Measurements from ENCODE around the gene JAZF1. TPM values are rescaled to one million over a fixed set of nuclear protein-coding genes. Genes with fewer than 3 reads are reported as not detected.

Gene JAZF1
- total RNA-seq, 1 experiment from 2014 or later, result 3.4 TPM

- Histone ChIP-seq H3K4me1 (ENCODE audit: control insufficient read depth in 1 of 2, insufficient read depth in 2 of 2, low read length in 2 of 2) (peaks cover 4 to 14% of the 10 kb centered on the region in 2 experiments; a peak in 3 of 4 replicates), H3K79me2 (ENCODE audit: insufficient read depth, low read length) (no peaks in the 10 kb centered on the region), H3K4me2 (ENCODE audit: low read length) (no peak overlapping the region), H3K36me3 (ENCODE audit: control insufficient read depth in 1 of 2, insufficient read depth in 2 of 2, low read length in 2 of 2) (no peaks in the 10 kb centered on the region), H3K4me3 (replicated peaks in 1 of 2; ENCODE audit: low read depth in 1 of 2, low read length in 2 of 2) (no peak overlapping the region), H3K9me3 (ENCODE audit: control insufficient read depth in 1 of 2, insufficient read depth in 1 of 2, low read depth in 1 of 2, low read length in 2 of 2) (no peaks in the 10 kb centered on the region), H4K20me1 (ENCODE audit: insufficient read depth) (no peaks in the 10 kb centered on the region), H3K9ac (ENCODE audit: low read length) (no peak overlapping the region), H3K9me2 (ENCODE audit: insufficient read depth) (no peaks in the 10 kb centered on the region), H3K27ac (ENCODE audit: low read depth, low read length) (no peak overlapping the region), H3K27me3 (ENCODE audit: insufficient read depth, low read length) (no peaks in the 10 kb centered on the region), H2AFZ (ENCODE audit: low read depth, low read length, poor library complexity, severe bottlenecking) (no peak overlapping the region)
- no TSS peak for BruUV-seq (replicated peaks)
- TF ChIP-seq MAX (IDR thresholded peaks at IDR 0.05), result no peak
- no peak for TF ChIP-seq EZH2 (IDR thresholded peaks at IDR 0.05)
- no peak for TF ChIP-seq SP1 (IDR thresholded peaks at IDR 0.05; ENCODE audit: low read depth)
- no peak for TF ChIP-seq POLR2AphosphoS5 (IDR thresholded peaks at IDR 0.05; ENCODE audit: low read depth, low read length)
- no peak for TF ChIP-seq JUND (IDR thresholded peaks at IDR 0.05)
- no peak for TF ChIP-seq REST (IDR thresholded peaks at IDR 0.05; ENCODE audit: low read depth)
- TF ChIP-seq EZH2phosphoT487 (IDR thresholded peaks at IDR 0.05; ENCODE audit: borderline replicate concordance), result no peak
- TF ChIP-seq POLR2A (IDR thresholded peaks at IDR 0.05; ENCODE audit: borderline replicate concordance, extremely low read depth, insufficient read depth, insufficient read length), result no peak
- TF ChIP-seq SIN3A (IDR thresholded peaks at IDR 0.05; ENCODE audit: low read depth), result no peak
- no peak for TF ChIP-seq TCF7L2 (IDR thresholded peaks at IDR 0.05; ENCODE audit: borderline replicate concordance, extremely low read depth, insufficient read depth, insufficient read length)
- no peak for TF ChIP-seq YY1 (IDR thresholded peaks at IDR 0.05; ENCODE audit: extremely low read depth, insufficient replicate concordance, low read depth, low read length)
- no peak for TF ChIP-seq ZBTB33 (IDR thresholded peaks at IDR 0.05; ENCODE audit: extremely low read depth, insufficient replicate concordance, low read length)
- TF ChIP-seq FOSL1 (IDR thresholded peaks at IDR 0.05; ENCODE audit: low read depth), result no peak
- TF ChIP-seq SRF (IDR thresholded peaks at IDR 0.05; ENCODE audit: low read depth), result no peak
- no peak for TF ChIP-seq CTCF (IDR thresholded peaks at IDR 0.05 in 2 of 3, conservative IDR thresholded peaks at IDR 0.05 in 1 of 3; ENCODE audit: borderline replicate concordance in 1 of 3, insufficient read depth in 1 of 3, low read depth in 2 of 3, low read length in 2 of 3)
- TF ChIP-seq CBX3 (IDR thresholded peaks at IDR 0.05; ENCODE audit: low read depth), result no peak
- intact Hi-C loops (cut with micrococcal nuclease), result no loop called here
- DNase-seq (ENCODE audit: low read depth, low spot score) (no peak), ATAC-seq (no peak)
- POLR2A ChIA-PET, result no interaction called here
- CTCF ChIA-PET, result no interaction called here
- RAD21 ChIA-PET (ENCODE audit: low non-redundant PET in 1 of 2, low total read pairs in 2 of 2, uncharacterized antibody in 2 of 2, unreplicated experiment in 2 of 2), result no interaction called here
These were observed 1.5 kb upstream of the JAZF1 start for GRCh38 chr7:28182071-28182471.
